Endothelial cell of umbilical vein (primary cell): ENCODE results near the gene CACNA2D3. TPM values are rescaled to one million over a fixed set of nuclear protein-coding genes. Genes with fewer than 3 reads are reported as not detected.

Experiments
- BruUV-seq: library from RNA; stranded (reverse); fragments of 400-500 nt; replicated peaks from 2 replicates; lab custom pipeline; 2021; lab: Mats Ljungman, UMichigan
- CTCF ChIA-PET: fragments of 300-600, 350-600 bp; sonication (Branson Sonifier 250); formaldehyde crosslinking; loops from one replicate; lab custom pipeline; 2021; ENCODE audit warnings: antibody characterized with exemption, inconsistent platforms; lab: Charles Lee
- POLR2A ChIA-PET: fragments of 300-600, 350-600 bp; sonication (Branson Sonifier 250); formaldehyde crosslinking; loops from one replicate; lab custom pipeline; 2021; ENCODE audit warnings: antibody characterized with exemption, inconsistent platforms; lab: Charles Lee
- DNase-seq: peaks from one replicate; pipeline ENCODE4 v3.0.0-alpha.2; 2011; ENCODE audit warnings: low read depth, low spot score
- FAIRE-seq: peaks from 2 replicates; lab custom pipeline; 2011; peaks lifted over from hg19 to GRCh38; lab: Jason Lieb, UNC
- H2AFZ ChIP-seq: 2 replicates; pipeline ENCODE4 v1.6.0; 2012; ENCODE audit warnings: low read depth, low read length, control low read depth, inconsistent platforms
- H3K27ac ChIP-seq: 2 replicates; pipeline ENCODE4 v1.5.1; 2011; ENCODE audit warnings: low read depth, mild to moderate bottlenecking, control low read depth, low read length, moderate library complexity; ENCODE audit not compliant: insufficient read depth
- H3K27me3 ChIP-seq, 2 experiments: 2 replicates each; pipeline versions ENCODE4 v1.6.0 to v1.6.1; 2011; ENCODE audit warnings: low read length in 2 of 2, mixed read lengths in 1 of 2; ENCODE audit not compliant: control insufficient read depth in 2 of 2, insufficient read depth in 2 of 2
- H3K36me3 ChIP-seq, 2 experiments: 2 replicates in 1 of 2; 3 replicates in 1 of 2; pipeline ENCODE4 v1.5.1; 2011; ENCODE audit warnings: low read length in 2 of 2, mild to moderate bottlenecking in 1 of 2, moderate library complexity in 1 of 2; ENCODE audit not compliant: control insufficient read depth in 2 of 2, insufficient read depth in 2 of 2; ENCODE audit errors: extremely low read depth in 1 of 2
- H3K4me1 ChIP-seq: 3 replicates; pipeline ENCODE4 v1.5.1; 2011; ENCODE audit warnings: mild to moderate bottlenecking, low read length; ENCODE audit not compliant: control insufficient read depth, insufficient read depth; ENCODE audit errors: extremely low read depth
- H3K4me2 ChIP-seq: 2 replicates; pipeline ENCODE4 v1.6.1; 2011; ENCODE audit warnings: low read length, control low read depth, mixed read lengths; ENCODE audit not compliant: insufficient read depth
- H3K4me3 ChIP-seq, 3 experiments: fragments of 200-600 bp in 1 of 3; sonication (generic), shearing (Covaris generic) in 1 of 3; replicated peaks in 1 of 3; 2 replicates each; pipeline ENCODE4 v1.5.1; 2011 to 2016; ENCODE audit warnings: control low read depth in 3 of 3, low read length in 3 of 3, mild to moderate bottlenecking in 2 of 3, inconsistent platforms in 1 of 3, low read depth in 1 of 3, moderate library complexity in 1 of 3; ENCODE audit not compliant: insufficient read depth in 1 of 3
- H3K79me2 ChIP-seq: 2 replicates; pipeline ENCODE4 v1.6.0; 2012; ENCODE audit warnings: low read length, inconsistent platforms; ENCODE audit not compliant: control insufficient read depth, insufficient read depth
- H3K9ac ChIP-seq: replicated peaks from 2 replicates; pipeline ENCODE3; 2011; ENCODE audit warnings: low read length, control low read depth; ENCODE audit not compliant: insufficient read depth; ENCODE audit errors: extremely low read depth
- H3K9me1 ChIP-seq: replicated peaks from 3 replicates; pipeline ENCODE4 v1.6.0; 2011; ENCODE audit warnings: mild to moderate bottlenecking, low read length; ENCODE audit not compliant: control insufficient read depth, insufficient read depth; ENCODE audit errors: extremely low read depth
- H3K9me3 ChIP-seq: replicated peaks from 2 replicates; pipeline ENCODE4 v1.5.1; 2012; ENCODE audit warnings: low read length, inconsistent platforms; ENCODE audit not compliant: control insufficient read depth, insufficient read depth
- H4K20me1 ChIP-seq: replicated peaks from 2 replicates; pipeline ENCODE3; 2011; ENCODE audit warnings: mild to moderate bottlenecking, low read length; ENCODE audit not compliant: control insufficient read depth, insufficient read depth; ENCODE audit errors: extremely low read depth
- CTCF ChIP-seq, 2 donors: IDR thresholded peaks; 1 replicate in 1 of 2; 2 replicates in 1 of 2; pipeline ENCODE4 v1.5.1; 2011; ENCODE audit warnings: low read length in 2 of 2, mild to moderate bottlenecking in 2 of 2, moderate library complexity in 2 of 2, control low read depth in 1 of 2, inconsistent platforms in 1 of 2, low read depth in 1 of 2; ENCODE audit not compliant: insufficient read depth in 1 of 2; ENCODE audit errors: extremely low read depth in 1 of 2
- EZH2 ChIP-seq: IDR thresholded peaks from 2 replicates; pipeline ENCODE4 v1.6.1; 2012; ENCODE audit warnings: borderline replicate concordance, low read depth, mild to moderate bottlenecking, moderate library complexity, low read length, inconsistent platforms; ENCODE audit not compliant: severe bottlenecking
- FOS ChIP-seq: IDR thresholded peaks from 2 replicates; pipeline ENCODE4 v1.6.1; 2011; ENCODE audit warnings: mild to moderate bottlenecking, low read length, moderate library complexity, borderline replicate concordance; ENCODE audit not compliant: insufficient read depth
- GATA2 ChIP-seq: IDR thresholded peaks from 2 replicates; pipeline ENCODE4 v1.7.0; 2011; ENCODE audit warnings: low read depth, mild to moderate bottlenecking, moderate library complexity, mixed read lengths, low read length; ENCODE audit not compliant: insufficient read length, insufficient read depth
- JUN ChIP-seq: IDR thresholded peaks from 2 replicates; pipeline ENCODE4 v1.6.1; 2011; ENCODE audit warnings: borderline replicate concordance, low read depth; ENCODE audit not compliant: insufficient read length, insufficient read depth
- MAX ChIP-seq: IDR thresholded peaks from 2 replicates; pipeline ENCODE4 v1.6.1; 2011; ENCODE audit not compliant: insufficient read depth, insufficient read length
- POLR2A ChIP-seq: IDR thresholded peaks from 2 replicates; pipeline ENCODE4 v1.6.1; 2012; ENCODE audit warnings: low read depth, mild to moderate bottlenecking, control low read depth, low read length
- POLR2AphosphoS5 ChIP-seq: IDR thresholded peaks from 2 replicates; pipeline ENCODE4 v1.6.1; 2012; ENCODE audit warnings: low read depth, mild to moderate bottlenecking, control low read depth, low read length, moderate library complexity; ENCODE audit not compliant: insufficient read depth
- dilution Hi-C: fragments of 300-500 bp; cut with MboI; formaldehyde crosslinking; loops from one replicate; pipeline ENCODE4 v1.15.0; 2019; ENCODE audit warnings: low sequenced_read_pairs; ENCODE audit not compliant: extremely low pct_ligation_motif_present
- intact Hi-C: fragments of 100-400 bp; cut with micrococcal nuclease; formaldehyde crosslinking; loops from one replicate; pipeline ENCODE4 v1.10.0; 2022
- polyA plus RNA-seq, 4 experiments: library from polyadenylated mRNA; depleted of rRNA in 3 of 4; stranded (reverse) in 3 of 4; unstranded in 1 of 4; fragments of >200 nt; gene quantifications; 2 replicates each; pipeline versions ENCODE4 v1.2.1 to v1.2.3, GENCODE V29; 2011 to 2012; ENCODE audit warnings: missing spikeins in 1 of 4
- total RNA-seq: library from RNA; stranded (reverse); gene quantifications from 2 replicates; pipeline ENCODE4 v1.2.3, GENCODE V29; 2021

The CACNA2D3 gene
- total and polyA plus RNA-seq, 2 donors (not counting 3 experiments of a cell fraction or from before 2014, with no cell fraction given) = not detected

GRCh38 chr3:54941690-54942362 lies 819.5 kb downstream of the CACNA2D3 start:
- no peaks in the 10 kb centered on the region for H3K36me3 ChIP-seq
- no peak overlapping the region for H3K4me3 ChIP-seq
- no peak overlapping the region for H3K27ac ChIP-seq
- no peak for DNase-seq
- FAIRE-seq = no peak
- no peak overlapping the region for H2AFZ ChIP-seq
- peaks cover 6% of the 10 kb centered on the region for H3K9me3 ChIP-seq
- no peak overlapping the region for H3K4me2 ChIP-seq
- no TSS peak for BruUV-seq
- no peaks in the 10 kb centered on the region for H3K27me3 ChIP-seq
- ChIA-PET POLR2A (no interaction called here), CTCF (no interaction called here)
- no peak for TF ChIP-seq POLR2AphosphoS5
- no peak for TF ChIP-seq JUN
- TF ChIP-seq CTCF (IDR thresholded peaks at IDR 0.05; ENCODE audit: extremely low read depth in 1 of 2, insufficient read depth in 1 of 2, low read depth in 1 of 2, low read length in 2 of 2) = no peak
- TF ChIP-seq MAX = no peak
- no peak for TF ChIP-seq GATA2
- no peak for TF ChIP-seq FOS
- no peak for TF ChIP-seq POLR2A
- no peak for TF ChIP-seq EZH2
- H4K20me1 ChIP-seq = no peaks in the 10 kb centered on the region
- dilution Hi-C loops (no loop called here), intact Hi-C loops (no loop called here)
- no peak overlapping the region for H3K9ac ChIP-seq
- H3K4me1 ChIP-seq = no peaks in the 10 kb centered on the region
- H3K9me1 ChIP-seq = no peaks in the 10 kb centered on the region
- no peaks in the 10 kb centered on the region for H3K79me2 ChIP-seq
